ENCODE results near the gene METTL22.

DNA sequence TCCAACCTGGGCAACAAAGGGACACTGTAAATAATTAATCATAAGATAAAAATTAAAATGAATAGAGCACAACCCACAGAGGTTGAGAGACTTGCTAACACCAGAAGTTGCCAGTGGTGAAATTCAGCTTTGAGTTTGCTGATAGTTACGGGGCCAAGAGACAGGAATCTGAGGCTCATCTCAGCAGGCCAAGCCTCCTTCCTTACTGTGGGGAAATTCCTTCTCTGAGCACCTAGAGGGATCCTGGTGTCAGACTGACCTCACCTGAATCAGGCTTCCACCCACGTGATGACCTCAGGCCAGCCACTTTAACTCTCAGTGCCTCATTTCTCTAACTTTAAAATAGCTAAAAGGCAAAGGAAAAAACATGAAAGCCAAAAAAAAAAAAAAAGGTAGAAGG, 57.7 kb downstream of the METTL22 start:
- TF ChIP-seq, protein P1, sequence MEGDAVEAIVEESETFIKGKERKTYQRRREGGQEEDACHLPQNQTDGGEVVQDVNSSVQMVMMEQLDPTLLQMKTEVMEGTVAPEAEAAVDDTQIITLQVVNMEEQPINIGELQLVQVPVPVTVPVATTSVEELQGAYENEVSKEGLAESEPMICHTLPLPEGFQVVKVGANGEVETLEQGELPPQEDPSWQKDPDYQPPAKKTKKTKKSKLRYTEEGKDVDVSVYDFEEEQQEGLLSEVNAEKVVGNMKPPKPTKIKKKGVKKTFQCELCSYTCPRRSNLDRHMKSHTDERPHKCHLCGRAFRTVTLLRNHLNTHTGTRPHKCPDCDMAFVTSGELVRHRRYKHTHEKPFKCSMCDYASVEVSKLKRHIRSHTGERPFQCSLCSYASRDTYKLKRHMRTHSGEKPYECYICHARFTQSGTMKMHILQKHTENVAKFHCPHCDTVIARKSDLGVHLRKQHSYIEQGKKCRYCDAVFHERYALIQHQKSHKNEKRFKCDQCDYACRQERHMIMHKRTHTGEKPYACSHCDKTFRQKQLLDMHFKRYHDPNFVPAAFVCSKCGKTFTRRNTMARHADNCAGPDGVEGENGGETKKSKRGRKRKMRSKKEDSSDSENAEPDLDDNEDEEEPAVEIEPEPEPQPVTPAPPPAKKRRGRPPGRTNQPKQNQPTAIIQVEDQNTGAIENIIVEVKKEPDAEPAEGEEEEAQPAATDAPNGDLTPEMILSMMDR (IDR thresholded peaks at IDR 0.05) = no peak
- TF ChIP-seq ZFX (IDR thresholded peaks at IDR 0.05; ENCODE audit: borderline replicate concordance) = no peak

All from 22Rv1 (cell line).